Thyroid gland (tissue), 4 donors: ENCODE data around the gene GPR78. TPM values are rescaled to one million over a fixed set of nuclear protein-coding genes. Genes with fewer than 3 reads are reported as not detected.

ENCODE experiments used
- DNase-seq, 2 donors: peaks; one replicate each; pipeline ENCODE4 v3.0.0-alpha.2; 2019
- H3K27ac ChIP-seq, 3 donors: fragments of 200-600 bp; sonication (generic); 1 replicate in 2 of 3; 2 replicates in 1 of 3; pipeline ENCODE4 v1.5.1; 2016 to 2019; ENCODE audit warnings: mild to moderate bottlenecking in 1 of 3, moderate library complexity in 1 of 3
- H3K27me3 ChIP-seq: fragments of 200-600 bp; sonication (generic); one replicate; pipeline ENCODE4 v1.5.1; 2019
- H3K36me3 ChIP-seq, 2 donors: fragments of 200-600 bp; sonication (generic); one replicate each; pipeline ENCODE4 v1.5.1; 2016 to 2019
- H3K4me1 ChIP-seq, 2 donors: fragments of 200-600 bp; sonication (generic); one replicate each; pipeline ENCODE4 v1.5.1; 2017 to 2019
- H3K4me3 ChIP-seq, 3 donors: fragments of 200-600 bp; sonication (generic); replicated peaks in 1 of 3; 1 replicate in 2 of 3; 2 replicates in 1 of 3; pipeline ENCODE4 v1.5.1; 2016; ENCODE audit warnings: mild to moderate bottlenecking in 1 of 3
- H3K9me3 ChIP-seq: fragments of 200-600 bp; sonication (generic); one replicate; pipeline ENCODE4 v1.5.1; 2017
- CTCF ChIP-seq, 6 experiments: fragments of 200-600 bp in 3 of 6; fragments of 450-650 bp in 3 of 6; sonication (generic) in 3 of 6; IDR thresholded peaks; one replicate each; pipeline ENCODE4 v1.5.1; 2016 to 2019; ENCODE audit warnings: antibody characterized with exemption in 6 of 6, mild to moderate bottlenecking in 2 of 6, inconsistent platforms in 1 of 6, moderate library complexity in 1 of 6
- POLR2A ChIP-seq, 2 donors: fragments of 450-650 bp; IDR thresholded peaks; one replicate each; pipeline ENCODE4 v1.6.1; 2017; ENCODE audit warnings: antibody characterized with exemption in 2 of 2, mild to moderate bottlenecking in 2 of 2, moderate library complexity in 1 of 2
- WGBS, 2 donors: methylation state at CpG; one replicate each; pipeline ENCODE4 v1.1.5; 2017; 5-methylcytosine and 5-hydroxymethylcytosine counted together
- intact Hi-C: fragments of 100-400 bp; cut with DNase I; formaldehyde crosslinking; loops from one replicate; pipeline ENCODE4 v1.15.1; 2023
- total RNA-seq, 4 donors: library from RNA; depleted of rRNA; stranded (reverse); fragments of >200 nt; gene quantifications; one replicate each; pipeline ENCODE4 v1.2.3, GENCODE V29; 2016

Gene GPR78
- total RNA-seq, 4 donors from 2014 or later: not detected

- peaks cover 3 to 5% of the 10 kb centered on the region in 2 donors for H3K4me1 ChIP-seq
- H3K27me3 ChIP-seq: no peaks in the 10 kb centered on the region
- H3K4me3 ChIP-seq: no peak overlapping the region
- H3K27ac ChIP-seq: no peak overlapping the region
- 72 to 79% methylated on average over 9 of the region's 9 CpGs for WGBS, 2 donors
- TF ChIP-seq CTCF (IDR thresholded peaks at IDR 0.05): no peak
- TF ChIP-seq POLR2A (IDR thresholded peaks at IDR 0.05): no peak
- DNase-seq: no peak
- H3K36me3 ChIP-seq: no peaks in the 10 kb centered on the region
- H3K9me3 ChIP-seq: no peaks in the 10 kb centered on the region
- intact Hi-C loops: no loop called here
Observed at GRCh38 chr4:8582941-8583654, 2.9 kb downstream of the GPR78 start.

GRCh38 chr4:8583655-8584025 lies 3.4 kb downstream of the GPR78 start:
- Histone ChIP-seq H3K9me3 (no peaks in the 10 kb centered on the region), H3K27me3 (no peaks in the 10 kb centered on the region), H3K4me3 (no peak overlapping the region), H3K27ac (no peak overlapping the region), H3K36me3 (no peaks in the 10 kb centered on the region), H3K4me1 (peaks cover 3 to 5% of the 10 kb centered on the region in 2 donors)
- TF ChIP-seq CTCF (IDR thresholded peaks at IDR 0.05) (no peak), POLR2A (IDR thresholded peaks at IDR 0.05) (no peak)
- WGBS, 2 donors: 65 to 75% methylated on average over 2 to 4 of the region's 4 CpGs
- DNase-seq: peak in 1 of 2 donors; percentile 0
- intact Hi-C loops: no loop called here

GRCh38 chr4:8585186-8585585 lies 5.0 kb downstream of the GPR78 start:
- H3K27me3 ChIP-seq: no peaks in the 10 kb centered on the region
- 49 to 53% methylated on average over 4 of the region's 6 CpGs for WGBS, 2 donors
- DNase-seq: peak in 1 of 2 donors; percentile 1
- intact Hi-C loops: no loop called here
- H3K4me1 ChIP-seq: peaks cover 2 to 8% of the 10 kb centered on the region in 2 donors
- no peak overlapping the region for H3K4me3 ChIP-seq
- no peaks in the 10 kb centered on the region for H3K36me3 ChIP-seq
- TF ChIP-seq POLR2A (IDR thresholded peaks at IDR 0.05) (no peak), CTCF (IDR thresholded peaks at IDR 0.05) (peak in 1 of 6 experiments; percentile 15)
- no peak overlapping the region for H3K27ac ChIP-seq
- no peaks in the 10 kb centered on the region for H3K9me3 ChIP-seq

- DNase-seq: no peak
- TF ChIP-seq CTCF (IDR thresholded peaks at IDR 0.05): no peak
- no peak for TF ChIP-seq POLR2A (IDR thresholded peaks at IDR 0.05)
- intact Hi-C loops: no loop called here
Observed at GRCh38 chr4:8585721-8586212, 5.6 kb downstream of the GPR78 start.

GRCh38 chr4:8586246-8586645 lies 6.1 kb downstream of the GPR78 start:
- DNase-seq: no peak
- Histone ChIP-seq H3K27me3 (no peaks in the 10 kb centered on the region), H3K9me3 (no peaks in the 10 kb centered on the region), H3K4me3 (no peak overlapping the region), H3K4me1 (peaks cover 0 to 12% of the 10 kb centered on the region in 2 donors), H3K36me3 (no peaks in the 10 kb centered on the region), H3K27ac (no peak overlapping the region)
- WGBS, 2 donors: 57% methylated on average over 5 of the region's 5 CpGs; no CpG with 5 or more reads in 1 of the 2 donors
- intact Hi-C loops: no loop called here
- TF ChIP-seq POLR2A (IDR thresholded peaks at IDR 0.05): no peak
- TF ChIP-seq CTCF (IDR thresholded peaks at IDR 0.05): no peak

More at GRCh38 chr4:8585721-8586212, 5.6 kb downstream of the GPR78 start:
- Histone ChIP-seq H3K4me1 (peaks cover 0 to 13% of the 10 kb centered on the region in 2 donors), H3K27ac (no peak overlapping the region), H3K4me3 (no peak overlapping the region), H3K27me3 (no peaks in the 10 kb centered on the region), H3K9me3 (no peaks in the 10 kb centered on the region), H3K36me3 (no peaks in the 10 kb centered on the region)
- WGBS, 2 donors: 66 to 69% methylated on average over 4 to 7 of the region's 7 CpGs
